ENCODE measurements around the gene SLC9A7.

SLC9A7 gene

GRCh38 chrX:46554942-46555341 is 204.0 kb downstream of the SLC9A7 start:
- H3K4me3 ChIP-seq (ENCODE audit: low read depth, low read length), result no peak overlapping the region
- no peak for TF ChIP-seq CTCF (IDR thresholded peaks at IDR 0.05; ENCODE audit: borderline replicate concordance, insufficient read depth, low read depth, low read length)

- no peak overlapping the region for H3K4me3 ChIP-seq (ENCODE audit: low read depth, low read length)
- no peak for TF ChIP-seq CTCF (IDR thresholded peaks at IDR 0.05; ENCODE audit: borderline replicate concordance, insufficient read depth, low read depth, low read length)
These were observed 205.0 kb downstream of the SLC9A7 start for GRCh38 chrX:46553935-46554334.

GRCh38 chrX:46551494-46552128 is 207.3 kb downstream of the SLC9A7 start:
- H3K4me3 ChIP-seq (ENCODE audit: low read depth, low read length), result no peak overlapping the region
- TF ChIP-seq CTCF (IDR thresholded peaks at IDR 0.05; ENCODE audit: borderline replicate concordance, insufficient read depth, low read depth, low read length), result no peak

GRCh38 chrX:46549914-46550313 is 209.0 kb downstream of the SLC9A7 start:
- TF ChIP-seq CTCF (IDR thresholded peaks at IDR 0.05; ENCODE audit: borderline replicate concordance, insufficient read depth, low read depth, low read length), result no peak
- H3K4me3 ChIP-seq (ENCODE audit: low read depth, low read length), result no peak overlapping the region

All from GM12875 (cell line).